Activated naive CD4-positive, alpha-beta T cell treated with anti-CD3 and anti-CD28 coated beads, Interleukin-2, amount 50 U/mL, for 24 hours (primary cell): ENCODE data around the gene ANKRD12.

Experiments used
- H3K27ac Mint-ChIP-seq: one replicate; pipeline ENCODE4 v1.8.0; 2021; ENCODE audit warnings: mild to moderate bottlenecking, mixed read lengths
- H3K27me3 Mint-ChIP-seq: one replicate; pipeline ENCODE4 v1.8.0; 2021; ENCODE audit warnings: mixed read lengths
- H3K36me3 Mint-ChIP-seq: one replicate; pipeline ENCODE4 v1.8.0; 2021; ENCODE audit warnings: mixed read lengths
- H3K4me1 Mint-ChIP-seq: one replicate; pipeline ENCODE4 v1.8.0; 2021; ENCODE audit warnings: mixed read lengths
- H3K4me3 Mint-ChIP-seq: one replicate; pipeline ENCODE4 v1.8.0; 2021; ENCODE audit warnings: mild to moderate bottlenecking, mixed read lengths
- H3K9me3 Mint-ChIP-seq: one replicate; pipeline ENCODE4 v1.8.0; 2021; ENCODE audit warnings: mixed read lengths

The ANKRD12 gene

DNA sequence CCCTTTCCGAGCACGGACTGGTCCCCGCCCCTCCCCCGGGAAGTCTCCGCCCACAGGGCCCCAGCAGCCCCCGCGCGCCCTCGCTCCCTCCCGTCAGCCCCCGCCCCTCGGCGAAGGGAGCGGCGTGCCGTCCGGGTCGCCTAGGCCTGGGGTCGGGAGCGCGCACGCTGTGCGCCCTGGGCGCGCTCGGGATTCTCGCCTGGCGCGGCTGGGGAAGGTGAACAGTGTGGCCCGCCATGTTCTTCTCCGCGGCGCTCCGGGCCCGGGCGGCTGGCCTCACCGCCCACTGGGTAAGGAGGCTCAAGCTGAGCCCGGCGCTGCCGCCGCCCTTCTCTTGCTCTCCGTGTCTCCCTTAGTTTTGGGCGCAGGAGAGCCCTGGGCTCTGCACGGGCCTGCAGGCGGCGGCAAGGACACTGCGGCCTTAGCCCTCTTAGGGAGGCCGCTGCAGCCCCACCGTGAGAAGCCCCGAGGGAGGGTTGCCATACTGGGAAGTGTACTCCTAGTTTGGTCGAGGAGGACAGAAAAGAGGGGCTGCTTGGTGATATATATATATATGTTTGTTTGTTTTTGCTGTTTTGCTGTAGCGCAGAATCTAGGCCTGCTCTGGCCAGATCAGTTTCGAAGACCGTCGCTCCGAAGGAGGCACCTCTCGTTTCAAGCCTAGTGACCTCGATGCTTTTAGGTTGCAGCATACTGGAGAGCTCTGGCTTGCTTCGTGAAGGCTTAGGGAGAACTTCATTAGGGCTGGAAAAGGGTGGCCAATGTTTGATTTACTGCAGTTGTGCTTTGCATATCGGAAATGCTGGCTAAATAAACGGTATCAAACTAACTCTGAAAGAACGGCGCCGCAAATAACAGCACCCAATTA is 33.8 kb upstream of the ANKRD12 start, which contains the start of gene NDUFV2:
Gene NDUFV2 (plus strand): TSS at position 192 of the 868 bp plus-strand sequence. CDS start 45 bp downstream, at position 237.
- peaks cover 62% of the 10 kb centered on the region for H3K4me1 Mint-ChIP-seq
- peaks cover 15% of the 10 kb centered on the region for H3K36me3 Mint-ChIP-seq
- no peaks in the 10 kb centered on the region for H3K9me3 Mint-ChIP-seq
- H3K27ac Mint-ChIP-seq: peak within 1 kb of the TSS; percentile 96
- peak within 1 kb of the TSS; percentile 96 for H3K4me3 Mint-ChIP-seq
- no peaks in the 10 kb centered on the region for H3K27me3 Mint-ChIP-seq

DNA sequence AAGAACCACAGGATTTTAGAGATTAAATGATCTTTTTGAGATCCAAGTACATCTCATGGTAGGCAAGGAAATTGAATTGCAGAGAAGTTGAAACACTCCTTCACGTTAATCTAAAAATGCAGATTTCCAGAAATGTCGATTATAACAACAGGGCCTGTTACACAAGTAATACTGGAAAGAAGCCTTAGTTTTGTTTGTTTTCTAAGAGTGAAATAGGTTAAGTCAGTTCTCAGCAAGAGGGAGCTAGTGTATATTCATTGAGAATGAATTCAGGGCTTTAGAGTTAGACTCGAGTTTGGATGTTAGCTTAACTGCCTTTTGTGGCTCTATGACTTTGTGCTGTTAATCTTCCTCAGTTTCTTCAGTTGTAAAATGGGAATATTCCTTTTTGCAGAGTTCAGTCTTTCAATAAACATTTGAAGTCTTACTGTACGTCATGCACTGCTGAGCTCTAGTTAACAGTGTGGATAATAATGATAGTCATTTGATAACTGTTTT is 33.2 kb upstream of the ANKRD12 start:
- H3K9me3 Mint-ChIP-seq: no peaks in the 10 kb centered on the region
- no peaks in the 10 kb centered on the region for H3K27me3 Mint-ChIP-seq
- H3K4me3 Mint-ChIP-seq: peak overlapping the region; percentile 96
- peaks cover 15% of the 10 kb centered on the region for H3K36me3 Mint-ChIP-seq
- peak overlapping the region; percentile 96 for H3K27ac Mint-ChIP-seq
- peaks cover 65% of the 10 kb centered on the region for H3K4me1 Mint-ChIP-seq

DNA sequence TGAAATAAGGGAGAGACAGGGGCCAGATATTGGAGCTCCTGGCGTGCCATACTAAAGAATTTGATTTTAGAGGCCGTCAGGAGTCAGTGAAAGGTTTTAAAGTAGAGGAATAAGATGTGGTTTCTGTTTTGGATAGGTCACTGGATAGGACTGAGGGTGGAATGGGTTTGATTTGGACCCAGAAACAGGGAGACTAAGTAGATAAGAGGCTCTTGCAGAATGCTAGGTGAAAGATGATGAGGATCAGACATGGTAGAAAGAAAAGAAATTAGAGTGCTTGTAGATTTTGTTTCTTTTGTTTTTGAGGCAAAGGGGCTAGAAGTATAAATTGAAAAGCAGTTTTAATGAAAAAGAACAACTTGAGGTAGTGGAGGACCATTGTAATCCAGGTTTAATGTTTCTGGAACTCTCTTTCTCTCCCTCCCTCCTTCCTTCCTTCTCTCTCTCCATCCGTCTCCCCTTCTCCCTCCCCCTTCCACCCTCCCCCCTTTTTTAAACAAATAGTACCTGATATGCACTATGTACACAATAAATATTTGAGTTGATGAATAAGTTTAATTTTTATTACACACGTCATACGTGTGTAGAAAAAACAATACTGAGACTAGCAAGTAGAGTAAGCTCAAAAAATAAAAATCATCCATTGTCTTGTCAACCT is 32.2 kb upstream of the ANKRD12 start:
- Mint-ChIP-seq H3K27ac (peak overlapping the region; percentile 96), H3K4me1 (peaks cover 74% of the 10 kb centered on the region), H3K27me3 (no peaks in the 10 kb centered on the region), H3K36me3 (peaks cover 15% of the 10 kb centered on the region), H3K4me3 (peak overlapping the region; percentile 96), H3K9me3 (no peaks in the 10 kb centered on the region)

DNA sequence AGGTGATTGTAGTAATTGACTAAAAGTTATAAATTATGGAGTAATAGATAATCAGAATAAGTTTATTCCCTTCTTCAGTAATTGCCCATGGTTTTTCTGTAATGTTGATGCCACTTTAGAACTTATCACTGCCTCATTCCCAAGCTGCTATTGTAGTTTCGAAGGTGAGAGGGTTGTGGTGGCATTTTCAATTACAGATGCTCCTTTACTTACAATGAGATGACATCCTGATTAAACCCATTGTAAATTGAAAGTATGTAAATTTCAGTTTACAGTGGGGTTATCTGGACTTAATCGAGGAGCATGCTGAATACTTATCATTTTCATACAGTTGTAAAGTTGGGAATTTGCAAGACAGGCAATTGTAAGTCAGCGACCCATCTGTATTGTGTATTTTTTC is 31.2 kb upstream of the ANKRD12 start:
- H3K4me3 Mint-ChIP-seq: peak overlapping the region; percentile 96
- H3K4me1 Mint-ChIP-seq: peaks cover 84% of the 10 kb centered on the region
- no peaks in the 10 kb centered on the region for H3K27me3 Mint-ChIP-seq
- H3K27ac Mint-ChIP-seq: peak overlapping the region; percentile 96
- H3K36me3 Mint-ChIP-seq: peaks cover 15% of the 10 kb centered on the region
- no peaks in the 10 kb centered on the region for H3K9me3 Mint-ChIP-seq

DNA sequence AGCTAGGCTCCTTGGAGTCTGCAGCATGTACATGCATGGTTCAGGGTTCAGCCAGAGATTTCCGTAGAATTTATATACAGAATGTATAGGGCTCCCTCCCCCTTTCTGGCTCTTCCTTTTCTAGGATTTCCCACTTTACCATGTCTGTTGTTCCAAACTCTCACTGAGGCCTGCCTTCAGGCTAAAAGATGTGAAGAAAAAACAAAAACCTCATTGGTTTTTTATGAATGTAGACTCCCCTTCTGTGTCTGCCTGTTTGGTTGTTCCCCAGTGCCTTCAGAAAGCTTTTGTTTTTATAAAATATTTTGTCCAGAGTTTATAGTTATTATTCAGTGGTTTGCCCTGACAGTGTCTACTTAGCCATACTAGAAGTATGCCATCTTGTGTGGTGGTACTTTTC is 30.5 kb upstream of the ANKRD12 start:
- H3K4me3 Mint-ChIP-seq: peak overlapping the region; percentile 96
- H3K9me3 Mint-ChIP-seq: no peaks in the 10 kb centered on the region
- peaks cover 85% of the 10 kb centered on the region for H3K4me1 Mint-ChIP-seq
- peaks cover 15% of the 10 kb centered on the region for H3K36me3 Mint-ChIP-seq
- H3K27ac Mint-ChIP-seq: peak overlapping the region; percentile 96
- H3K27me3 Mint-ChIP-seq: no peaks in the 10 kb centered on the region

DNA sequence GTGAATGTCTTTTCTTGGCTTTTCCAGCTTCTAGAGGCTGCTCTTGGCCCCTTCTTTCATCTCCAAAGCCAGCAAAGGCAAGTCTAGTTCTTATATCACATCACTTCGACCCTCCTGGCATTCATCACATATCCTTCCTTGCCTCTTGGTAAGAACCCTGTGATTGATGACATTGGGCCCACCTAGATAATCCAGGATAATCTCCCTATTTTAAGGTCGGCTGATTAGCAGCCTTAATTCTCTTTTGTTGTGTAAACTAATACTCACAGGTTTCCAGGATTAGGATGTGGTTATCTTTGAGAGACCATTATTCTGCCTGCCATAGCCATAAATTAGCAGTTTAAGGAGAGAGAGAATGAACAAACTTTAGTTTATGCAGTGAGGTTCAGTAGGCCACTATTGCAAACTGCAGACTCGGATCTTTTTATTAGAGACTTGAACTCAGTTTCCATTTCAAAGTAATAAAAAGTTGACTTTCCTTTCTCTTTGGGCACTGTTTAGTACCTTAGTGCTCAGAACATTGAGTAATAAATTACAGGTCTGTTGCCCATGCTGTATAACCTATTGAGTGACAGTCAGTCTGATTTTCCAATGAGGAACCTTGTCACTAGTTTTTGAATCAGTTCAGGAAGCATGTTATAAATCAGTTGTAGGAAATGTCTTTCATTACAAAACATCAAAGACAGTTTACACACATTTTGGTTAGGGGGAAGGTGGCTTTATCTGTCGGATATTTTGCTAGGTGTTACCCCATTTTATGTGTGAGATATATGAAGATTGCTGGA is 29.6 kb upstream of the ANKRD12 start:
- H3K4me1 Mint-ChIP-seq: peaks cover 86% of the 10 kb centered on the region
- no peaks in the 10 kb centered on the region for H3K27me3 Mint-ChIP-seq
- H3K4me3 Mint-ChIP-seq: peak overlapping the region; percentile 96
- H3K36me3 Mint-ChIP-seq: peaks cover 15% of the 10 kb centered on the region
- H3K27ac Mint-ChIP-seq: peak overlapping the region; percentile 96
- no peaks in the 10 kb centered on the region for H3K9me3 Mint-ChIP-seq

DNA sequence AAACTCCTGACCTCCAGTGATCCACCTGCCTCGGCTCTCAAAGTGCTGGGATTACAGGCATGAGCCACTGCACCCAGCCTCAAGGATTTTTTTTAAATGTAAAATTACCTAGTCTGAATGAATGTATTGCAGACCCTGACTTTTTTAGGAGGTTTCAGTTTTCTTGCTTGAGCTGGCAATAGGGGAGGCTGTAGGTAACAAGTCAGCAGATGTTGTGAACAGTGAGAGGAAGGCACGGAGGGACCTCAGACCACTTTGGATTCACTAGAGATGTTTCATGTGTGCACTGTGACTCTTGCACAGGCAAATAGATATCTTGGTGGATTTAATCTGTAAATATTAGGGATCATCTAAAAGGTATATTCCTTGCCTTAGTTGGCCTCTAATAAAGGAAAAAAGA is 27.7 kb upstream of the ANKRD12 start:
- Mint-ChIP-seq H3K4me3 (peak overlapping the region; percentile 96), H3K27me3 (no peaks in the 10 kb centered on the region), H3K4me1 (peaks cover 98% of the 10 kb centered on the region), H3K36me3 (peaks cover 15% of the 10 kb centered on the region), H3K27ac (peak overlapping the region; percentile 96), H3K9me3 (no peaks in the 10 kb centered on the region)

DNA sequence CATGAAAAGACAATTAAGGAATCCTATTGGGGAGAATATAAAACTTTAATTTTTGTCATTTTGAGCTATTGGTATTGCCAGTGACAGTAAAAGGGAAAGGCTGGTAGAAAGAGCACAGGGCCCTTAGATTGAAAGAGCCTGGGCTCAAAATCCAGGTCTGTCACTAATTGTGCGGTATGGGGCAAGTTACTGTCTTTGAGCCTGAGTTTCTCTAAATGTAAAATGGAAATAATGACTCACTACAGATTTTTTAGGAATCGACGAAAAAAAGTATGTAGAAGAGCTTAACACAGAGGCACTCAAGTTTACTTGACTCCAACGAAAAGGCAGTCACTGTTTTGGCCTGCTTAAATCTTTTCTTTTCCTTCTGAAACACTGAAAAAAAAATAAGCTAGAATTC is 27.1 kb upstream of the ANKRD12 start:
- Mint-ChIP-seq H3K4me1 (peaks cover 96% of the 10 kb centered on the region), H3K4me3 (peak overlapping the region; percentile 96), H3K27me3 (no peaks in the 10 kb centered on the region), H3K9me3 (no peaks in the 10 kb centered on the region), H3K36me3 (peaks cover 10% of the 10 kb centered on the region), H3K27ac (peak overlapping the region; percentile 96)

DNA sequence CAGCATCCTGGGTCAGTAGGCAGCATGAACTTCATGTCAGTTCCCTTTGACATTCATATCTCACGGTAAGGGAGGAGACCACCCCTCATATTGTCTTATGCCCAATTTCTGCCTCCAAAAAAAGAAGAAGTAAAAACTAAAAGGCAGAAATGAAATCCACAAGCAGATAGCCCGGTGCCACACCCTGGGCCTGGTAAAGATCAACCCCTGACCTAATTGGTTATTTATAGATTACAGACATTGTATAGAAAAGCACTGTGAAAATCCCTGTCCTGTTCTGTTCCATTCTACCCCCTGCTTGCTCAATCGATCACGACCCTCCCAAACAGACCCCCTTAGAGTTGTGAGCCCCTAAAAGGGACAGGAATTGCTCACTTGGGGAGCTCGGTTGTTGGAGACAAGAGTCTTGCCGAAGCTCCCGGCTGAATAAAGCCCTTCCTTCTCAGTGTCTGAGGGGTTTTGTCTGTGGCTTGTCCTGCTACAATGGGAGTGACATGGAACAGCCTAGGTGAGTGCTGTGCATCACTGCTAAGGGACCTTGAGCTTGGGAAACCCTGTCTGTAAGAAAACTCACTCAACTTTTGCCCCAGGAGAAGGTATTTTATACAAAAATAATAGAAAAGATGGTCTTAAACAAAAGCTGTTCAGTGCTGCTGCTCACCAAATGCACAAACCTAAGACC is 23.0 kb upstream of the ANKRD12 start:
- H3K9me3 Mint-ChIP-seq: no peaks in the 10 kb centered on the region
- H3K27ac Mint-ChIP-seq: peak overlapping the region; percentile 96
- H3K4me1 Mint-ChIP-seq: peaks cover 90% of the 10 kb centered on the region
- H3K27me3 Mint-ChIP-seq: no peaks in the 10 kb centered on the region
- peaks cover 8% of the 10 kb centered on the region for H3K36me3 Mint-ChIP-seq
- peak overlapping the region; percentile 57 for H3K4me3 Mint-ChIP-seq

DNA sequence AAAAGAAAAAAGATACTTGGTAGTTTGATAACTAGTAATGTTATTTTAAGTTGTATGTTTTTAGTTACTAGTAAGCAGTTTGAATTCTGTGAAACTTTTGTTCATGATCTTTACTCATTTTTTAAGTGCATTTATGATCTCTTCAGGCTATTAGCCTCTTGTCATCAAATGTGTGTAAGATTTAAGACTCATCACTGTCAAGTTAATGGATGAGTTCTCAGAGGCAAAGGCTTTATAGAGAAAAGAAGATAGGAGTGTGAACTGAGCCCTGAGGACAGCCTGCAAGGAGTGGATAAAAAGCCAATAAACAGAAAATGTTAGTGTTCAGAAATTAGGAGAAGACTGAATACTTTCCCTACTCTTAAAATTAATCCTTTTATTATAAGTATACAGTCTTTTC is 20.6 kb upstream of the ANKRD12 start:
- Mint-ChIP-seq H3K36me3 (peaks cover 14% of the 10 kb centered on the region), H3K4me3 (peak overlapping the region; percentile 86), H3K4me1 (peaks cover 88% of the 10 kb centered on the region), H3K27me3 (no peaks in the 10 kb centered on the region), H3K9me3 (no peaks in the 10 kb centered on the region), H3K27ac (peak overlapping the region; percentile 99)

DNA sequence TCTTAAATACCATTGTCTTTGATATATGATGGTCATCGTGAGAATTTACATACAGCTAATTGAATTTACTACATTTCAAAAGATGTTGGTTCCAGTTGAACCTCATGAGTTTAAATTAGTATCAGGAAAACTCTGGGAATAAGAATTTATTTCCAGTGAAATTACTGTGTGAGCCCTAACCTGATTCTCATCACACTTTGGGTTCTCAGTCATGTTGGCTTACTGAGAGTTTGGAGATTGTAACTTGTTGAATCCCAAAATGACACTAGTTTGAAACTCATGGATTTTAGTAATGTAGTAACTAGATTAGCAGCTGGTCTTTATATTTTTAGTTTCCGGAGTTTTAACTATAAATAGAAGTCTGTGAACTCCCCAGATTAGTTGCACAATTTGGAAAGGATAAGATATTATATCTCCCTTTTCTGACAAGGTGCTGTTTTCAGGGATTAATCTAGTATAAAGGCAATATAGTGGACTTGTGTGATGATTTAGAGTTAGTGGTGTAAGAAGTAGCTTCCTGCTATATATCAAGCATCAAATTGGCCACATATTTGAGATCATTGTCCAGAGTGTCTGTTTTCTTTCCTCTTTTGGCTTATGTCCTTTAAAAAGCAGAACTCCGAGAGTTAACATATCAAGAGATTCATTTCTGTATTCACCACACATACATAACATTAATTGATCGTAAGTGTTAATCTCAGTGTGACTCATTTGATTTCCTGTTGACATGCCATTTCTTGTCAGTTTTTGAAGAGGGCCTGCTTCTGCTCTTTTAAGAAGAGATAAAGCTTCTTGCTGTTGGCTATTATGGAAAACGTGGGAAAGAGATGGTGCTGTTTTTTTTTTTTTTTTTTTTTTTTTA is 18.4 kb upstream of the ANKRD12 start:
- Mint-ChIP-seq H3K9me3 (no peaks in the 10 kb centered on the region), H3K4me1 (peaks cover 87% of the 10 kb centered on the region), H3K4me3 (peak overlapping the region; percentile 86), H3K27me3 (no peaks in the 10 kb centered on the region), H3K27ac (peak overlapping the region; percentile 99), H3K36me3 (peaks cover 19% of the 10 kb centered on the region)

DNA sequence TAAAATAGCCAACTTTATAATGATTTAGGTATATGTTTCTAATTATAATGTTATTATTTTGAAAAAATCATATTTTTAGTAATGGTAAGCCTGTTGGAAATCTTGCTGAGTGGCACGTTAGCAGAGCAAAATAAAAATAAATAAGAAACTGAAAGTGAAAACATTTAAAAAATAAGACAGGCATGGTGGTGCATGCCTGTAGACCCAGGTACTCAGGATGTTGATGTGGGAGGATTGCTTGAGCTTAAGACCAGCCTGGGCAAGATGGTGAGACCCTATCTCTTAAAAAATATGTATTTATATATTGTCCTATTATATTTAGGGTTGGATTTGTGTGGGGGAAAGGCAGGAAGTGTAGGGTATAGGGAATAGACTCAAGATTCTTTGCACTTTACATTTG is 15.8 kb upstream of the ANKRD12 start:
- H3K36me3 Mint-ChIP-seq: peaks cover 27% of the 10 kb centered on the region
- H3K27ac Mint-ChIP-seq: peak overlapping the region; percentile 82
- H3K27me3 Mint-ChIP-seq: no peaks in the 10 kb centered on the region
- peaks cover 81% of the 10 kb centered on the region for H3K4me1 Mint-ChIP-seq
- no peaks in the 10 kb centered on the region for H3K9me3 Mint-ChIP-seq
- H3K4me3 Mint-ChIP-seq: peak overlapping the region; percentile 66

DNA sequence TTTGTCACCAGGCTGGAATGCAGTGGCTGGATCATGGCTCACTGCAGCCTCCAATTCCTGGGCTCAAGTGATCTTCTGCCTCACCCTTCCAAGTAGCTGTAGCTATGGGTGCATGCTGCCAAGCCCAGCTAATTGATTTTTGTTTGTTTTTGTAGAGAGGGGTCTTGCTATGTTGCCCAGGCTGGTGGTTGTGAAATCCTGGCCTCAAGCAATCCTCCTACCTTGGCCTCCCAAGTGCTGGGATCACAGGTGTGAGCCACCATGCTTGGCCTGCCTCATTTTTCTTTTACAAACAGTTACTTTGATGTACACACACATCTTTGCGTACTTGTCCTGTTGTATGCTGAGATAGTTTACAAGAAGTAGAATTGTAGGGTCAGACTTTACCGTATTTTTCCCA is 13.1 kb upstream of the ANKRD12 start:
- H3K9me3 Mint-ChIP-seq: no peaks in the 10 kb centered on the region
- H3K4me3 Mint-ChIP-seq: peak overlapping the region; percentile 33
- peaks cover 80% of the 10 kb centered on the region for H3K4me1 Mint-ChIP-seq
- peak overlapping the region; percentile 65 for H3K27ac Mint-ChIP-seq
- peaks cover 33% of the 10 kb centered on the region for H3K36me3 Mint-ChIP-seq
- H3K27me3 Mint-ChIP-seq: no peaks in the 10 kb centered on the region

DNA sequence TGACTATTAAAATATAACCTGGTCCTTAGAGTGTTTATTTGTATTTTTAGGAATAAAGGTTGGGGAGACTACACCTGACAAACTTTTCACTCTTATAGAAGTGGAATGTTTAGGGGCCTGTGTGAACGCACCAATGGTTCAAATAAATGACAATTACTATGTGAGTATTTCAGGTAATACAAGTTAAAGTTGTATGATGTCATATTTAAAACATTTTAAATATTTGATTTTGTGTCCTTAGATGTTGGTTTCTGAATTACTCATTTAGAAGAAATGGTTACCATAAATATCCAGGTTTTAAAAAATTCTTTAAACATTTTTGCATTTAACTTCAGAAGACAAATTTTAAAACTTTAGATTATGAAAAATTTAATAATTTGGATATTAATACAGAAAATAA is 11.8 kb upstream of the ANKRD12 start:
- Mint-ChIP-seq H3K27me3 (no peaks in the 10 kb centered on the region), H3K36me3 (peaks cover 35% of the 10 kb centered on the region), H3K4me3 (no peak overlapping the region), H3K4me1 (peaks cover 79% of the 10 kb centered on the region), H3K9me3 (no peaks in the 10 kb centered on the region), H3K27ac (peak overlapping the region; percentile 94)
